ENCODE results near the gene RARRES2. TPM values are rescaled to one million over a fixed set of nuclear protein-coding genes. Genes with fewer than 3 reads are reported as not detected.

RARRES2 gene
- total RNA-seq, 1 experiment from 2014 or later = 2.1 TPM

- CTCF ChIA-PET = no interaction called here
- Histone ChIP-seq H3K9me3 (ENCODE audit: control insufficient read depth in 1 of 2, insufficient read depth in 1 of 2, low read depth in 1 of 2, low read length in 2 of 2) (no peaks in the 10 kb centered on the region), H4K20me1 (ENCODE audit: insufficient read depth) (no peaks in the 10 kb centered on the region), H3K9me2 (ENCODE audit: insufficient read depth) (no peaks in the 10 kb centered on the region), H3K27me3 (ENCODE audit: insufficient read depth, low read length) (no peaks in the 10 kb centered on the region), H3K27ac (ENCODE audit: low read depth, low read length) (no peak overlapping the region), H3K4me2 (ENCODE audit: low read length) (no peak overlapping the region), H3K36me3 (ENCODE audit: control insufficient read depth in 1 of 2, insufficient read depth in 2 of 2, low read length in 2 of 2) (no peaks in the 10 kb centered on the region), H2AFZ (ENCODE audit: low read depth, low read length, poor library complexity, severe bottlenecking) (no peak overlapping the region), H3K79me2 (ENCODE audit: insufficient read depth, low read length) (no peaks in the 10 kb centered on the region), H3K4me3 (replicated peaks in 1 of 2; ENCODE audit: low read depth in 1 of 2, low read length in 2 of 2) (no peak overlapping the region), H3K4me1 (ENCODE audit: control insufficient read depth in 1 of 2, insufficient read depth in 2 of 2, low read length in 2 of 2) (no peaks in the 10 kb centered on the region), H3K9ac (ENCODE audit: low read length) (no peak overlapping the region)
- intact Hi-C loops (cut with micrococcal nuclease) = no loop called here
- no peak for TF ChIP-seq REST (IDR thresholded peaks at IDR 0.05; ENCODE audit: low read depth)
- TF ChIP-seq YY1 (IDR thresholded peaks at IDR 0.05; ENCODE audit: extremely low read depth, insufficient replicate concordance, low read depth, low read length) = no peak
- TF ChIP-seq EZH2 (IDR thresholded peaks at IDR 0.05) = no peak
- no peak for TF ChIP-seq EZH2phosphoT487 (IDR thresholded peaks at IDR 0.05; ENCODE audit: borderline replicate concordance)
- no peak for TF ChIP-seq RAD21 (IDR thresholded peaks at IDR 0.05; ENCODE audit: low read depth)
- no peak for TF ChIP-seq TCF7L2 (IDR thresholded peaks at IDR 0.05; ENCODE audit: borderline replicate concordance, extremely low read depth, insufficient read depth, insufficient read length)
- TF ChIP-seq SRF (IDR thresholded peaks at IDR 0.05; ENCODE audit: low read depth) = no peak
- TF ChIP-seq ELF1 (IDR thresholded peaks at IDR 0.05; ENCODE audit: borderline replicate concordance, low read depth) = no peak
- TF ChIP-seq MAX (IDR thresholded peaks at IDR 0.05) = no peak
- no peak for TF ChIP-seq ZNF274 (IDR thresholded peaks at IDR 0.05; ENCODE audit: low read depth, low read length)
- no peak for TF ChIP-seq FOSL1 (IDR thresholded peaks at IDR 0.05; ENCODE audit: low read depth)
- no peak for TF ChIP-seq ATF3 (IDR thresholded peaks at IDR 0.05)
- TF ChIP-seq ZBTB33 (IDR thresholded peaks at IDR 0.05; ENCODE audit: extremely low read depth, insufficient replicate concordance, low read length) = no peak
- TF ChIP-seq CTCF (IDR thresholded peaks at IDR 0.05 in 2 of 3, conservative IDR thresholded peaks at IDR 0.05 in 1 of 3; ENCODE audit: borderline replicate concordance in 1 of 3, insufficient read depth in 1 of 3, low read depth in 2 of 3, low read length in 2 of 3) = no peak
- no peak for TF ChIP-seq SIN3A (IDR thresholded peaks at IDR 0.05; ENCODE audit: low read depth)
- TF ChIP-seq EGR1 (IDR thresholded peaks at IDR 0.05; ENCODE audit: low read depth) = no peak
- POLR2A ChIA-PET = no interaction called here
- no peak for ATAC-seq
- RAD21 ChIA-PET (ENCODE audit: low non-redundant PET in 1 of 2, low total read pairs in 2 of 2, uncharacterized antibody in 2 of 2, unreplicated experiment in 2 of 2) = no interaction called here
- no TSS peak for BruUV-seq (replicated peaks)
- DNase-seq (ENCODE audit: low read depth, low spot score) = no peak
These were observed 4.7 kb downstream of the RARRES2 start for GRCh38 chr7:150336746-150337145.

Data from HCT116 (cell line).